GM18526 (cell line): ENCODE results near the gene GSTM3.

ENCODE experiments used
- POLR2A ChIP-seq: IDR thresholded peaks from 3 replicates; pipeline ENCODE4 v1.6.1; 2011; ENCODE audit not compliant: insufficient read length; ENCODE audit errors: extremely low read depth

Gene GSTM3

GRCh38 chr1:109781806-109782205 is 41.0 kb upstream of the GSTM3 start:
- TF ChIP-seq POLR2A = no peak

GRCh38 chr1:109780982-109781381 is 40.1 kb upstream of the GSTM3 start:
- no peak for TF ChIP-seq POLR2A

- no peak for TF ChIP-seq POLR2A
These were observed 37.3 kb upstream of the GSTM3 start for GRCh38 chr1:109777980-109778625.

GRCh38 chr1:109777436-109777835 is 36.6 kb upstream of the GSTM3 start:
- TF ChIP-seq POLR2A = no peak

GRCh38 chr1:109776911-109777310 is 36.1 kb upstream of the GSTM3 start:
- TF ChIP-seq POLR2A = no peak

GRCh38 chr1:109776206-109776835 is 35.5 kb upstream of the GSTM3 start:
- no peak for TF ChIP-seq POLR2A

- TF ChIP-seq POLR2A = no peak
These were observed 34.6 kb upstream of the GSTM3 start for GRCh38 chr1:109775398-109775797.

GRCh38 chr1:109773900-109774485 is 33.2 kb upstream of the GSTM3 start:
- TF ChIP-seq POLR2A = no peak

- TF ChIP-seq POLR2A = no peak
These were observed 32.5 kb upstream of the GSTM3 start for GRCh38 chr1:109773203-109773899.

- TF ChIP-seq POLR2A = no peak
These were observed 31.9 kb upstream of the GSTM3 start for GRCh38 chr1:109772658-109773202.

- no peak for TF ChIP-seq POLR2A
These were observed 31.1 kb upstream of the GSTM3 start for GRCh38 chr1:109771712-109772657.

- no peak for TF ChIP-seq POLR2A
These were observed 29.7 kb upstream of the GSTM3 start for GRCh38 chr1:109770331-109771095.

GRCh38 chr1:109769330-109770078 is 28.7 kb upstream of the GSTM3 start:
- no peak for TF ChIP-seq POLR2A
